Measurements from ENCODE around the gene DCAF4.
A peak's percentile ranks its signal among the peaks of the same experiment; 100 is the strongest.

DCAF4 gene, protein sequence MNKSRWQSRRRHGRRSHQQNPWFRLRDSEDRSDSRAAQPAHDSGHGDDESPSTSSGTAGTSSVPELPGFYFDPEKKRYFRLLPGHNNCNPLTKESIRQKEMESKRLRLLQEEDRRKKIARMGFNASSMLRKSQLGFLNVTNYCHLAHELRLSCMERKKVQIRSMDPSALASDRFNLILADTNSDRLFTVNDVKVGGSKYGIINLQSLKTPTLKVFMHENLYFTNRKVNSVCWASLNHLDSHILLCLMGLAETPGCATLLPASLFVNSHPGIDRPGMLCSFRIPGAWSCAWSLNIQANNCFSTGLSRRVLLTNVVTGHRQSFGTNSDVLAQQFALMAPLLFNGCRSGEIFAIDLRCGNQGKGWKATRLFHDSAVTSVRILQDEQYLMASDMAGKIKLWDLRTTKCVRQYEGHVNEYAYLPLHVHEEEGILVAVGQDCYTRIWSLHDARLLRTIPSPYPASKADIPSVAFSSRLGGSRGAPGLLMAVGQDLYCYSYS

DNA sequence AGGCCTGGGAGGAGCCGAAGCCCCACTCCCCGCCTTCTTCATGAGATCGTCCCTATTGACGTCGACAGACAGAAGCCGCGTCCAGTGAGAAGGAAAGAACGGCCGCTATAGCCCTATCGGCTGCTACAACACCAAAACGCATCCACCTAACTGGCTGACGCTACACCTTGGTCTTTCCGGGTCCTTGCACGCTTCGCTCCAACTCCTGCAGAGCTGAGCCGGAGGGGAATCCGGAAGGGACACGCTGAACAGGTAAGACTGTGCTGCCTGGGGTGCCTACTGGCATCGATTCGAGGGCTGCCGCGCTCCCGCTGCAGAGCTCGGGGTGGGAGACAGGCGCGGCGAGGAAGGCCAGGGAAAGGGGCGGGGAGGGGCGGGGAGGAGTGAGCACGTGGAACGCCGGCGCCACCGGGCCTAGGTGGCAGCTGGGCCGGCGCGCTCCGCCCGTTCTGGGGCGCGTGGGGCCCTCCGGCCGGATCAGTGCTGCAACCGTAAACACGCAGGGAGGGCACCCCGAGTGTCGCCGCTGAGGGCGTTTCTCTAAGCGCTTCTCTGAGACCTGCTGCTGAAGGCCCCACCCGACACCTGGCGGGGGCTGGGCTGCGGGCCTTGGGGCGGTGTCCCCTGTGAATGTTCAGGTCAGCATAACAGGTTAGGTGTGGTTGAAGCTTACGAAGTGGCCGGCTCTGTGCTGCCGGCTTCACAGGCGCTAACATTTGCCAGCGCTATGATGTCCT, at the start of gene DCAF4:
DCAF4 (plus strand) TSS at position 173 of the 737 bp plus-strand sequence. CDS start 11,515 bp downstream, outside the sequence.
- DNase-seq, result peak; percentile 99

DNA sequence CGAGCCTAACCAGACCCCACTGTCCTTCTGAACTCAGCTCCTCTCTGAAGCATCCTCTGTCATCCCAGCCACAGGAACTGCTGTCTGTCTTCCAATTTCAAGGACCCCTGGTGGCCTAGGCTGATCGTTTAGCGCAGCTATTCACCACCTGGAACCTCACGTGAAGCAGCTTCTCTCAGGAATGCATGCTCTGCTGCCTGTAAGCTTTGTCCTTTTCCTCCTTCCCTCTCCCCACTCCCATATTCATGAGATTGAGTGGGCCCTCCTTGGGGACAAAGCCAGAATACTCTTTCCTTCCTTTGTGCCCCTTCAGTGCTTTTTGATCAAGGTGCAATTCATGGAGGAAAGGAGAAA, 49.6 kb upstream of the DCAF4 start:
- no peak for DNase-seq

DNA sequence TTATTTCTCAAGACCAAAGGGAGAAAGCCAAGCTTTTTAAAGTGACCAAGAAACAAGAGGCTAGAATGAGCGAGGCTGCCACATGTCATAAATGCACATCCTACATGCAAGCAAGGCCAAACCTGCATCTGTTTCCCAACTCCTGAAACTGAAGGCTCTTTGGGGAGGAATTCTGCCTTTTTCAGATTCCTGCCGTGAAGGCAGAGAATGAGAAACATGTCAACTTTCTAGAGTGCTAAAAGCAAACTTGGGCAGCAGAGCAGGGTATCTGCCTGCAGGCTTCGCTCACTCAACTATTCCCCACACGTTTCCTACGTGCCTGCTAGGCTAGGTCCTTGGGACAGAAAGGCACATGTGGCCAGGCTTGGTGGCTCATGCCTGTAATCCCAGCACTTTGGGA, 47.5 kb upstream of the DCAF4 start:
- DNase-seq, result no peak

DNA sequence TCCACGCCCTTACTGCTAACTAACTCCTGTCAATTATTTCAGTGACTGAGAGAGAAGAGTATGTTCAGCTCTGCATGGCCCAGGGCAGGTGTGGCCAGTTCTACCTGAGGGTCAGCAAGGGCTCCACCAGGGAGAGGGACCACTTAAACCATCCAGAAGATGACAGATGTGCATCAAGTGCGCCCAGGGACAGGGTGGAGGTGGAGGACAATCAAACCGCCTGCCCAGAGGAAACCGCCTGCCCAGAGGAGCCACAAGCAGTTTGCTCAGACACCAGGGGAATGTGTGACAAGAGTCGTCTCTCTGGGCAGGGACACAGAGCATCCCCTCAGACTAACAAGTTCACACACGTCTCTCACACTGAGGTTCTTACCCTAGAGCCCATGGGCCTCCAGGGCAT, 46.8 kb upstream of the DCAF4 start:
- no peak for DNase-seq

DNA sequence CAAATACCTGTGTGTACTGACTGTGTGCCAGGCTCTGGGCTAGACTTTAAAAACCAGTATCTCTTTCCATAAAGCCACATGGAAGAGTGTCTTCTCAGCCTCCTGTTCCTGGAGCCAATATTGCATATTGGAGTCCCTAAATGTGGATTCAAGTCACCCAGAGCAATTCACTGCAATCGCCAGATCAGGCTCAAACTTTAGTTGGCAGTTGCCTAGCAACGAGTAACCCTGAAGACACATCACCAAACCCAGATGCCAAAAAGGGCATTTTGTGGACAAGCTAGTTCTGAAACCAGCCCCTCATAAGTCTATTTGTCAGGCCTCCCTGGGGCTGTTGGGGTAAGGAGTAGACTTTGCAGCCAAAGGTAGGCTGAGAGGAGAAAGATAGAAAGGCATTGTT, 46.1 kb upstream of the DCAF4 start:
- DNase-seq, result no peak

DNA sequence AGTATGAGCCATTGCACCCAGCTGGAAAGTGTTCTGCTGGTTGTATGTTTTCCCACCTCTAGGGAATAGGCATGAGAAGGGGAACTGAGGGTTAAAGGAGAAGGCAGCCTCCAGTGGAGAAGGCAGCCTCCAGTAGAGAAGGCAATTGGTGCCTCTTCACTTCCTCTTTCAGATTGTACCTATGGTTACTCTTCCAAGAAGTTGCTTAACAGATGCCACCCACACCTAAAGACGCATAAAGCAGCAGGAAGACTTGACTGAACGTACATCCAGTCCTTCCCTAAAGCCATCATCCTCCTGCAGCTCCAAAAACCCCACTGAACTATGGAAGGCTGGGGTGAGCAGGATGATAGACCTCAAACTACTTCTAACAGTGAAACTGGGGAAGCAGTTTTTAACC, 45.4 kb upstream of the DCAF4 start:
- DNase-seq, result no peak

DNA sequence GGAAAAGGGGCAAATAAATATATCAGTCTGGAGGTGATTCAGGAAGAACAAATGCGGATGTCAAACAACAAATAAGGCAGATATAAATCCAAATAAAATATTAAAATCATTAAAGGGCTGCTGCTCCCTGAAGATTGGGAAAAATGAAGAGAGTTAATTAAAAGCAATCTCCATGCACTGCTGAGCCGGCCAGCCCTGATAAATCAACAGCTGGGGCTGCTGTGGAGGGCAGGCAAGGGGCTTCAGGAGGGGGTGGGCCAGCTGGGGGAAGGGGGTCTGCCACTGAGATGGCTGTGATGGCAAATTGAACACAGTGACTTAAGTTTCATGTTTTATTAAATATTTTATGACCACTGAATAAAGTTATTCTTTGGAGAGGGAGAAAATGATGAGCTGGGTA, 44.7 kb upstream of the DCAF4 start:
- DNase-seq, result no peak

DNA sequence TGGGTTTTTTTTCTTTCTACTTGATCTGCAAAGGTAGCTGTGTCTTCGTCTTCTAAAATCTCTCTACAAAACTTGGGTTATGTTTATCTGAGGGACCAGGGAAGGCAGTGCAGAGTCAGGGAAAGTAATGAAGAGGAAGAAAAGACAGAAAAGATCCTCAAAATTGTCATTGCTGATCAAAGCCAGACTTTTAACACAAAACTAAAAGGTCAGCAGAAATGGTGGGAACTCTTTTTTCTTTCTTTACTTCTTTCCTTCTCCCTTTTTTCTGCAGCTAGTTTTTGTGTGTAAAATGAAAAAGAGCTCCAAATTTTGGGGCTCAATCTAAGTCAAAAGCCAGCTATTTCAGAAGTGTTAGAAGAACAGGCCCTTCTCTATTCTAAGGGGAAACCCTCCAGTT, 44.2 kb upstream of the DCAF4 start:
- DNase-seq, result no peak

DNA sequence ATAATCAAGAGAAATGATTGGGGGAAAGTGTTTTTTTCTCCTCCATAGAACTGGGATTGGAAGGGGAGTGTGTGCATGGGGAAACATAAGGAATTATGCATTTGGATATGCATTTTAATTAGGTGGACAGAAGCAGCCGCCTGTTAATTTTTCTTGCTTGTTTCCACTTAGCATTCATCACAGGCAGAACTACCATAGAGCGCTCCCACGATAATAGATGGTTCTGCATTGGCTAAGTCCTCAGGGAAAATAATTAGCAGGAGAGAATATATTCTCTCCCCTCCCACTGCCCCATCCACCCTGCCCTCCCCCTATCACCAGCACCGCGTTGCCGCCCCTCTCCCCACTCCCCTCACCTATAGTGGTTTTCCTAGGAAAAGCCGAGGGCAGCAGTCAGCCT, 43.8 kb upstream of the DCAF4 start:
- no peak for DNase-seq

DNA sequence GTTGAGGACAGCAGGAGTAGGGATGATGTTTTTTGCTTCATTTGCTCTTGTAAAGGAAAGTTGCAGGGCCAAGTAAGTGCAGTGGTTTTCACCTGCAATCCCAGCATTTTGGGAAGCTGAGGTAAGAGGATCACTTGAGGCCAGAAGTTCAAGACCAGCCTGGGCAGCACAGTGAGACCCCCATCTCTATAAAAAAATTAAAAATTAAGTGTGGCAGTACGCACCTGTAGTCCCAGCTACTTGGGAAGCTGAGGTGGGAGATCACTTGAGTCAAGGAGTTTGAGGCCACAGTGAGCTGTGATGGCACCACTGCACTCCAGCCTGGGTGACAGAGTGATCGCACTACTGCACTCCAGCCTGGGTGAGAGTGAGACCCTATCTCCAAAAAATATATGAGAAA, 43.2 kb upstream of the DCAF4 start:
- no peak for DNase-seq

DNA sequence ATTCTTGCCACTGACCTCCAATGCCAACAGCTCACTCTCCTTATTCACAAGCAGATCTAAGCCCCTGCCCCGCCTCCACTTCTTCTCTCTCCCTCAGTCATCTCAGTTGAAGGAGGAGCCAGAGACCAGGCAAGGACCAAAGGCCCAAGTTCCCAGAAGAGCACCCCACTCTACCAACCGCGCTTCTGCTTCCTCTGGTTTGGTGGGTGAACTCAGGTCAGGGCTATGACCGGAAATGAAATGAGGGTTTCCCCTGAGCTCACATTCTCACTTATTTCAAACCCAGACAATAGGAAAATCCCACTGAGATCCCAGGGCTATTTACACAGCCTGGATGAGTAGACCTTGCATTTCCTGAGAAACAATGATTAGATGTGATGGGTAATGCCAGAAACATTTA, 42.3 kb upstream of the DCAF4 start:
- no peak for DNase-seq

DNA sequence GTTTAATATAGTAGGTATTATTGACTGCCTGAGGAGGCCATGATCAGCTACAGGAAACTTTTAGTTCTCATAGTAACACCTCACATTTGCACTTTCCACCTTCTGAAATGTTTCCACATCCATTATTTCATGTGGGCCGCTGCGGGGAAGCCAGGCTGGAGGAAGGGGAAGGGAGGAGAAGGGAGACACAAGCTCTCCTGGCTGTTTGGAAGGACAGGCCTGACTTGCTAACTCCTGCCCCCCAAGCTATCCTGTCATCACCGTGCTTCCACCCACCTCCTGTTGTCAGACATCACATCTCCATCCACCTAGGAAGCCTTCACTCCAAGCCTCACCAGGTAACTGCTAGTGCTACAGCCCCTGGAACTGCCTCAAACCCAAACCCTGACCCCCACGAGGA, 41.9 kb upstream of the DCAF4 start:
- DNase-seq, result no peak

DNA sequence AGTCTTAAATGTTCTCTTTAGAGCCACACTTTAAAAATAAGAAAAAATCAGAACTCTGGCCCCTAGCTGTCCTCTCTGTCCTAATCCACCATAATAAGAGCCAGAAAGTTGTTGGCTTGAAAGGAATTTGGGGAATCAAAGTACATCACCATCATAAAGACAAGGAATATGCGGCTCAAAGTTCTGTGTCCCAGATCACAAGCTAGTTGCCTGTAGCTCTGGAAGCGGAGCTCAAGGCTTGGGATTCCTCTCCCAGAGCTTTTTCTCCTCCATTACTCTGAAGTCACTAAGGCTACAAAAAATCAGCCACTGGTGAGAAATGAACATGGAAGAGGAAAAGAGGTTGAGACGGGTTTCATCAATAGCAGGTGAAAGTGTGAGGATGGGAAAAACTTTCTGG, 38.8 kb upstream of the DCAF4 start:
- DNase-seq, result no peak

DNA sequence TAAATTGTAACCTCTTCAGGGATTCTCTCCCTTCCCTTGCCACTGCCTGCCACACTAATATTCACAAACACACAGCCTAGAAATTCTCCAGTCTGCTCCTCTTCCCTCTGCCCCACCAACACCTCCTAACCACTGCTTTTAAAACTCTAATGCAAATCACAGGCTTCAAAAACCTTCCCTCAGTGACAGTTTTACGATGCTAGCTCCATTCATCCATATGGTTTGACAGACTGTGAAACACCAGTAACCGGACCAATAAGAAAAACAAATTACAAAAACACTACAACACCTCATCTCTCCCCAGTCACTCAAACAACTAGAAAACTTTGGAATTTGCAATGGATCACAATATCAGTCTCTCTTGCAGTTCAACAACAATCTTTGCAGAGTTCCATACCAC, 38.1 kb upstream of the DCAF4 start:
- DNase-seq, result no peak

DNA sequence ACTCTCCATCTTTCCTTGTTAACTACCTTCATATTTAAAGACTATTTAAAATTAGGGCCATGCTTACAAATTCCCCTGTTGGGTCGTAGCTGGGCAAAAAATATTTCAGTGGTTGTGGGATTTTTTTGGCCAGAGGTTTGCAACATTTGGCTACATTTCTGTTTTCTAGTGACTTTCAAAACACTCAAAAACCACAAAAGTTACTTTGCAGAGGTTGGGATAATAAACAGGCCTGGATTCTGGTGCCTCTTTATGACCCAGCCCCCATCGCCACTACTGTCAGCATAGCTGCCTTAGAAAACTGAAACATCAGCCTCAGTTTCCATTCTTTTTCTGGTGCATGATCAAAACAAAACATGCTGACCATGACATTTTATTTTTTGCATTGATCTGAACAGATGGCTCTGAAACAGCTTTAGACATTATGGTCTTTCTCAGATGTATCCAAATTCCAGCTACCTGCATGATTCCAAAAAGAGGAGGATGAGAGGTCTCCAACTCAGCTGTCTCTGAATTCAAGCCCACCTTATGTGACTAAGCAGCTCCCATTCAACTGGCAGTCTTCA, 37.5 kb upstream of the DCAF4 start:
- no peak for DNase-seq

DNA sequence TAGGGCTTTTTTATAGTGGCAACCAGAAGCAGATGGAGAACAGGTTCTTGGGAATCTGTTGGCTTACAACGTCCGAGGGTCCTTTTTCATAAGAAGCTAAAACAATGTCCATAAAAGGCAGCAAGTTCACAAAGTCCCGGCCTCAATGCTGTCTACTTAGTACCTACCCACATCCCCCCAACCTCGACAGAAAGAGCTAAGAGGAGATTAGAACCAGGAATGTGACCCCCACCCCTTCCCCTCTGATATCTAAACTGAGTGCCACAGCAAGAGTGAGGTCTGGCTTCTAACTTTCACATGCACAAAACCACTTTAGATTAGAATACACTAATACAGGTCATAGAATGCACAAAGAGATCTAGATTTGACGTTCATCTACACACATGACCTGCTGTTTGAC, 36.9 kb upstream of the DCAF4 start:
- no peak for DNase-seq

DNA sequence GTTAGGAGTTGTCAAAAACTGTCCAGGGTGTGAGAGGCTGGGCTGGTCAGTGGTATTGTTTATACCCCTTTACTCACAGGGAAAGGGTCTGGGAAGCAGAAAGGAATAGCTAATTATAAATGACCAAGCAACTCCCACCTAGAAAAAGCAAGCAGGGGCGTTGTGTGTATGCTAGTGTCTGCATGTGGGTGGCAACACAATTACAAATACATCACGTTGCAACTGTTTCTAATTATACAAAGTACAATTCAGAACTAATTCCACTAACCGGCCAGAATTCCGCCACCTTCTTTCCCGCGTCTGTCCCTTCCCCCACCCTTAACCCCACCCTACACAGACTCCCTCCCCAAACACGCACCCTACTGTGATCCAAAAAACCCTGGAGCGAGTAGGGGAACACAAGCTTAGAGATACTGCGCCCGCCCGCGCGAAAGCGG, 34.6 kb upstream of the DCAF4 start:
- no peak for DNase-seq

DNA sequence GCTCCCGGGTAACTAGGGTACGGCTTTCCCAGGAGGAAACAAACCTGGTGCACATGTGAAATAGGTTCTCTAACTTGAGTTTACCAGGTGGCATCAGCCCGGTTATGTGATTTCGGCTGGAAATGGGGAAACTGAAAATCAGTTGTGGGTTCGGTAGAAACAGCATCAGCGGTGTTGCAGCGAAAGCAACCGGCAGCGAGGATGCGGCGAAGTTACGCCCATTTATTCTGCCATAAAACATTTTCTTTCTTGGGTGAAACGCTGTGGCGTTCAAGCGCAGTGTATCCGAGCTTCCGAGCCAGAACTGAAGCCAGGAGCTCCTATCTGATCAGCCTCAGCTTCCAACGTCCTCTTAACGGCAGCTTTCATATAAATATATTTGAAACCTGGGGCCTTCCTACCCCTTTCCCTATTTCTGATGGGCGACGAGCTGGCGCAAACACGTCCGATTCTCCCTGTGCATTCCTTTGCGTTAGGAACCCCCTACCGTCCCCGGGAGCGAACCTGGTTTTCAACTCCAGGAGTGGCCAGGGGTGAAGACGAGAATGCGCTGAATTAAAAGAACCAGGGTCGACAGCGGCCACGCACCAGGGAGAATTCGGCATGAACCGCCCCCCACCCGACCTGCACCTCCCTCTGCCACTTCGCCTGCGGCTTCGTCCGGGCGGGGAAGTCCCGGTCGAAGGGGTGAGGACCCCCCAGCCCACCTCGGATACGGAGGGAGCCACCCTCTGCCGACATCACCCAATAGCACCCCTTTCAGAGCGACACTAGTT, 34.0 kb upstream of the DCAF4 start:
- no peak for DNase-seq

DNA sequence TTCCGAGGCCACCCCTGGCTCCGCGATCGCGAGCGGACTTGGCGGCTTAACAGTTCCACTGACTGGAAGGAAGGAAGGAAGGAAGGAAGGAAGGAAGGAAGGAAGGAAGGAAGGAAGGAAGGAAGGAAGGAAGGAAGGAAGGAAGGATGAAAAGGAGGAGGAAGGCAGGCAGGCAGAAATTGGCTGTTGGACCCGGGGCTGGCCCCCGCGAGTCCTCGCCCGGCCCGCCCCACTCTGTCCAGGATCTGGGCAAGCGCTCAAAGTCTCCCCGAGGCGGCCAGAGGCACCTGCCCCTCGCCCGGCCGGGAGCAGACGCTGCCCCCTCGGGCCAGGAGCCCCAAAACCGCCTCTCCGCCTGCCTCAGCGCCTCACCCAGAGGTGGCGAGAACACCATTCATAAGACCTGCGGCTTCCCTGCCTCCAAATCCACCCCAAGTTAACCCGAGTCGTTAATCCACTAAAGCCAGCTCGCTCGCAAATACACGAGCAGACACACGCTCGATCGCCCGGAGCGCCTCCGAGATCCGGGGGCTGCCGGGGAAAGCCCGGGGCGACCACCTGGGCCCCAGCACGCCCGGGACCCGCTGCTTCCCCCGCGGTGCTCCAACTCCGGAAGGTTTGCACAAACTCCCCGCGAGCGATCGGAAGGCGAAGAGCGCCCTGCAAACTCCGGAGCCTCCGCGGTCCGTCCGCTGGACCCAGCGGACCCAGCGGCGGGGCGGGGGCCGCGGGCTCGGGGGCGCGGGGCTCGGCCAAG, 33.2 kb upstream of the DCAF4 start:
- no peak for DNase-seq

DNA sequence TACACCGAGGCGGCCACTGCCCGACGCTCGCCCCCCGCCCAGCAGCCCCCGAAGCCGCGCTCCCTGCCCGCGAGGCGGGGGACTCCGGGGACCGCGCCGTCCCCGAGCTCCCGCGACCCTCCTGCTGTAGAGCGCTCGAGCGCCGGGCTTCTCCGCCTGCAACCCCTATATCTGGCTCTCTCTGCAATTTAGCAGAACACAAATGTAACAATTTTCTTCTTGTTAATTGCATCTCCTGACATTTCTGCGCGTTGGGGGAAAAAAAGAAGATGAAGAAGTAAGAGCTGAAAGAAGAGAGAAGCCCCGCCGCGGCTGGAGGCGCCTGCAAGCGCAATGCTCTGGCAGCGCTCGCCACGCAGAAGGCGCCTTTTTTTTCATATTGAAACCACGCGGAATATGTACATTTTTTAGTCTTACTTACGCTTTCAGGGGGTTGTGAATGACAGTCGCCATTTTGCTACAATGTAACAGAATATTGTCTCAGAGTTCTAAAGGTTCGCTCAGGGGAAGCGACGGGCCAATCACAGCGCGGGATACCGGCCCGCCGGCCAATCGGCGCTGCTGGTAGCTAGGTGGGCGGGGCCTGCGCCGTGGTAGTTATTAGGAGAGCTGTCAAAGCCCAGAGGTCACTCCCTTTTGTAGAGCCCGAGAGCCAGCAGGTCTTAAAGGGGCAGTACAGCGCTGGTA, 32.5 kb upstream of the DCAF4 start, which contains the start of gene DPF3:
DPF3 (minus strand) TSS at position 466 of the 687 bp plus-strand sequence; CDS start at position 453, 13 bp downstream.
- peak; percentile 91 for DNase-seq

DNA sequence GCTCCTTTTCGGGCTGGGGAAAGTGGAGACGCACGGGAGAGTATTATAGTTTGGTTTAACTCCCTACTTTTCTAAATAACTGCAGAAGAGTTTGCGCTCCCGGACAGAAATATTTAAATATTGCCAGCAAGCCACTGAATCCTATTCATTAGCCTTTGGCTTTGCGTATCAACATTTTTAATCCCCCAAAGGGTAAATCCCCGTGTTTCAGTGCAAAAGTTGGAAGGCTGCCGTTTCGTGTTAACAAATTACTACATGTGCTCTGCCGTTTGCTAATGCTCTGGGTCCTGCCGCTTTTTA, 32.0 kb upstream of the DCAF4 start:
- DNase-seq, result no peak
